RWPE2 (cell line): Measurements from ENCODE around the gene MAGI1.
"Not testable (repeated sequence)": the region's sequence is repeated elsewhere in the genome, so short reads cannot be mapped to it uniquely, and the experiment has no call there.

Experiments used
- ATAC-seq: fragments of 200-7000 bp; cut with Tn5 transposase; 3 replicates; pipeline ENCODE4 v1.9.1; 2021; ENCODE audit warnings: low read depth
- DNase-seq: peaks from one replicate; pipeline ENCODE4 v3.0.0-alpha.2; 2020; ENCODE audit warnings: low spot score
- H3K27ac ChIP-seq: fragments of 450-650 bp; 2 replicates; pipeline ENCODE4 v1.5.1; 2017; ENCODE audit warnings: mild to moderate bottlenecking; ENCODE audit not compliant: poor library complexity, severe bottlenecking
- H3K27me3 ChIP-seq: fragments of 250-450 bp; sonication (Bioruptor Pico); 2 replicates; pipeline ENCODE4 v1.5.1; 2021; ENCODE audit warnings: mild to moderate bottlenecking, moderate library complexity; ENCODE audit not compliant: insufficient read depth, poor library complexity, severe bottlenecking
- H3K36me3 ChIP-seq: fragments of 250-450 bp; sonication (Bioruptor Pico); 2 replicates; pipeline ENCODE4 v1.5.1; 2020; ENCODE audit warnings: low read depth, mild to moderate bottlenecking, moderate library complexity
- H3K4me1 ChIP-seq: fragments of 250-450 bp; sonication (Bioruptor Pico); 2 replicates; pipeline ENCODE4 v1.5.1; 2021; ENCODE audit warnings: mild to moderate bottlenecking, moderate library complexity; ENCODE audit not compliant: insufficient read depth, poor library complexity, severe bottlenecking
- H3K4me3 ChIP-seq: fragments of 250-450 bp; sonication (Bioruptor Pico); 2 replicates; pipeline ENCODE4 v1.5.1; 2021; ENCODE audit warnings: mild to moderate bottlenecking, moderate library complexity; ENCODE audit not compliant: severe bottlenecking
- H3K9me3 ChIP-seq: fragments of 250-450 bp; sonication (Bioruptor Pico); 2 replicates; pipeline ENCODE4 v1.5.1; 2021; ENCODE audit warnings: mild to moderate bottlenecking, moderate library complexity; ENCODE audit not compliant: severe bottlenecking
- TF ChIP-seq, protein P1 (sequence below): fragments of 450-650 bp; IDR thresholded peaks from one replicate; pipeline ENCODE4 v1.5.1; 2017; ENCODE audit warnings: mild to moderate bottlenecking, moderate library complexity; ENCODE audit not compliant: poor library complexity, severe bottlenecking

MAGI1 gene

DNA sequence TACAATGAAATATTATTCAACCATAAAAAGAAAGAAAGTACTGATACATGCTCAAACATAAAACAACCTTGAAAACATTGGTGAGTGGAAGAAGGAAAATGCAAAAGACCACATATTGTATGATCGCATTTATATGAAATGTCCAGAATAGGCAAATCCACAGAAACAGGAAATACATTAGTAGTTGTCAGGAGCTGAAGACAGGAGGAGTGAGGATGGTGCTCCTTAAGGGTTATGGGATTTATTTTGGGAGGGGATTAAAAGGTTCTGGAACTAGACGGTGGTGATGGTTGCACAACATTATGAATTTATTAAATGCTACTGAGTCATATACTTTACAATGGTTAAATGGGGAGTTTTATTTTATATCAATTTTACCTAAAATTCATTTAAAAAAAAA is 12.1 kb upstream of the MAGI1 start:
- no peak for DNase-seq
- no peaks in the 10 kb centered on the region for H3K36me3 ChIP-seq
- peaks cover 18% of the 10 kb centered on the region for H3K4me1 ChIP-seq
- no peak overlapping the region for H3K4me3 ChIP-seq
- H3K27me3 ChIP-seq, result no peaks in the 10 kb centered on the region
- no peak for ATAC-seq
- no peaks in the 10 kb centered on the region for H3K9me3 ChIP-seq
- no peak overlapping the region for H3K27ac ChIP-seq
- TF ChIP-seq, protein P1, sequence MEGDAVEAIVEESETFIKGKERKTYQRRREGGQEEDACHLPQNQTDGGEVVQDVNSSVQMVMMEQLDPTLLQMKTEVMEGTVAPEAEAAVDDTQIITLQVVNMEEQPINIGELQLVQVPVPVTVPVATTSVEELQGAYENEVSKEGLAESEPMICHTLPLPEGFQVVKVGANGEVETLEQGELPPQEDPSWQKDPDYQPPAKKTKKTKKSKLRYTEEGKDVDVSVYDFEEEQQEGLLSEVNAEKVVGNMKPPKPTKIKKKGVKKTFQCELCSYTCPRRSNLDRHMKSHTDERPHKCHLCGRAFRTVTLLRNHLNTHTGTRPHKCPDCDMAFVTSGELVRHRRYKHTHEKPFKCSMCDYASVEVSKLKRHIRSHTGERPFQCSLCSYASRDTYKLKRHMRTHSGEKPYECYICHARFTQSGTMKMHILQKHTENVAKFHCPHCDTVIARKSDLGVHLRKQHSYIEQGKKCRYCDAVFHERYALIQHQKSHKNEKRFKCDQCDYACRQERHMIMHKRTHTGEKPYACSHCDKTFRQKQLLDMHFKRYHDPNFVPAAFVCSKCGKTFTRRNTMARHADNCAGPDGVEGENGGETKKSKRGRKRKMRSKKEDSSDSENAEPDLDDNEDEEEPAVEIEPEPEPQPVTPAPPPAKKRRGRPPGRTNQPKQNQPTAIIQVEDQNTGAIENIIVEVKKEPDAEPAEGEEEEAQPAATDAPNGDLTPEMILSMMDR, result no peak

DNA sequence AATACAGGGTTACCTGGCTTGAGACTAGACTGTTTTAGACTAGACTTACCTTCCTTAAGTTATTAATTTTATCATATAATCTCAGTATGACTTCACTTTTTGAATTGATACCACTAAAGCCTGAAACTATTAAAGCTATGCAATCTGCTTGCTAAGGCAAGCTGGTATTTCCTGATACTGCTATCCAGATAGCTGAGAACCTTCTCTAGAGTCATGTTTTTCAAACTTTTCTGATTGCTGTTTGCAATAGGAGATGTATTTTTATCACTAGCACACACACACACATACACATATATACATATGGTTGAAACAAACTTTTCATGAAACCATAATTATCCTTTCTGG is 9.3 kb upstream of the MAGI1 start:
- DNase-seq, result no peak
- H3K4me1 ChIP-seq, result peaks cover 18% of the 10 kb centered on the region
- H3K4me3 ChIP-seq, result no peak overlapping the region
- H3K27ac ChIP-seq, result peak overlapping the region; percentile 57
- H3K27me3 ChIP-seq, result no peaks in the 10 kb centered on the region
- no peak for ATAC-seq
- no peaks in the 10 kb centered on the region for H3K9me3 ChIP-seq
- TF ChIP-seq, protein P1, result no peak
- no peaks in the 10 kb centered on the region for H3K36me3 ChIP-seq

DNA sequence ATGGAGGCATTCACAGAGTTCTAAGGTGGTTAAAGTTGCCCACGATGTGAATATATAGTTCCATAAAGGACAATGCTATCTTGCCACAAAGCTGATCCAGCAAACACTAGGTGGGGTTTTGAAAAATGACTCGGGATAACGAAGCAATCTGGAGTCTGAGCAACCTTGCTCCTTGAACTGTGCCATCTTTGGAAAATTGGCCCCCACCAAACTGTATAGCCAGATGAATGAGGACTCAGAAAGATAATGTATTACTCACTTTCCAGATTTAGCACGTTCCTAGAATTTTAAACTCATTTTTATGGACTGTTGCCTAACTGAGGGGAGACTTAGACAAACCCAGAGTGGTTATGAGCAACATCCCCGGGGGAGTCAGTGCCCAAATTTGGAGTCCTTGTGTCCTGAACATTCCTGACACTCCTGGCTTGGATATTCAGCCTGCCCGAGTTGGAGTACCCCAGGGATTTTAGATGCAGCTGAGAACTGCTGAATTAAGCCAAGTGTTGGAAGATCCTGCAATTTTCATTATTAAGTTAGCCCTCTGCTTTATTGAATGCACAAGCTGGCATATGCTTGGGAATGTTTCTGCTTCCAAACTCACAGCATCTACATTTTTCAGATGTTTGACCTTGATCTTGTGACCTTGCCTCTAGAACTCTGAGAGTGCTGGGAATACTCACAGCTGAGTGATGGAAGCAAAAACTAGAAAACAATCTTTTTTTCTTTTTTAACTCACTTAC is 8.8 kb upstream of the MAGI1 start:
- peaks cover 18% of the 10 kb centered on the region for H3K4me1 ChIP-seq
- H3K27ac ChIP-seq, result peak overlapping the region; percentile 57
- no peaks in the 10 kb centered on the region for H3K27me3 ChIP-seq
- no peaks in the 10 kb centered on the region for H3K9me3 ChIP-seq
- TF ChIP-seq, protein P1, result no peak
- DNase-seq (no peak), ATAC-seq (peak; percentile 92)
- H3K4me3 ChIP-seq, result no peak overlapping the region
- H3K36me3 ChIP-seq, result no peaks in the 10 kb centered on the region

DNA sequence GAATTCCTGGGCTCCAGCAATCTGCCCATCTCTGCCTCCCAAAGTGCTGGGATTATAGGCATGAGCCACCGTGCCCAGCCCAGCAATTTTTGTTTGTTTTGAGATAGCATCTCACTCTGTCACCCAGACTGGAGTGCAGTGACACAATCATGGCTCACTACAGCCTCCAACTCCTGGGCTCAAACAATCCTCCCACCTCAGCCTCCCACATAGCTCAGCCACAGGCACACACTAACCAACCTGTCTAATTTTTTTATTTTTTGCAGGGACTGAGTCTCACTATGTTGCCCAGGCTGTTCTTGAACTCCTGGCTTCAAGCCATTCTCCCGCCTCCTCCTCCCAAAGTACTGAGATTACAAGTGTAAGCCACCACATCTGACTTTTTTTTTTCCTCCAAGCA is 7.6 kb upstream of the MAGI1 start:
- not testable (repeated sequence) for ATAC-seq, H3K27ac ChIP-seq, H3K36me3 ChIP-seq, H3K27me3 ChIP-seq, H3K9me3 ChIP-seq, H3K4me3 ChIP-seq, DNase-seq
- H3K4me1 ChIP-seq, result peaks cover 18% of the 10 kb centered on the region

DNA sequence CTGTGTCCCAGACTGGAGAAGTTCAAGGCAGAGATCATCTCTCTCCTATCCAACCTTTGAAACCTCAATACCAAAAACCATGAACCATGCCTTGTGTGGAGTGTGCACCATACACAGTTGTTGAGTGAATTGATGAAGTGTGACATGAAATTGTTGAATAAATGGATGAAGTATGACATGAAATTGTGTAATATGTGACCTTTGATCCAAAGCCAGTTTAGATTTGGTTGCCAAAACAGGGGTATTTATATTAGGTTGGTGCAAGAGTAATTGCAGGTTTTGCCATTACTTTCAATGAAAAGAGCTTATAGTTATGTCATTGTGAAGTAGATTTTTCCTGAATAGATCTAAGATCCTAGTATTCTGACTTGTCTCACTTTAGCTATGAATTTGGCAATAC is 3.1 kb upstream of the MAGI1 start:
- H3K4me1 ChIP-seq, result peaks cover under 1% of the 10 kb centered on the region
- no peaks in the 10 kb centered on the region for H3K36me3 ChIP-seq
- ATAC-seq, result no peak
- TF ChIP-seq, protein P1, result no peak
- no peaks in the 10 kb centered on the region for H3K27me3 ChIP-seq
- no peak overlapping the region for H3K27ac ChIP-seq
- DNase-seq, result no peak
- no peak overlapping the region for H3K4me3 ChIP-seq
- no peaks in the 10 kb centered on the region for H3K9me3 ChIP-seq
